Measurements from ENCODE around the gene CCDC47.
A peak's percentile ranks its signal among the peaks of the same experiment; 100 is the strongest.
"Not testable (repeated sequence)": the region's sequence is repeated elsewhere in the genome, so short reads cannot be mapped to it uniquely, and the experiment has no call there.

Gene CCDC47, protein sequence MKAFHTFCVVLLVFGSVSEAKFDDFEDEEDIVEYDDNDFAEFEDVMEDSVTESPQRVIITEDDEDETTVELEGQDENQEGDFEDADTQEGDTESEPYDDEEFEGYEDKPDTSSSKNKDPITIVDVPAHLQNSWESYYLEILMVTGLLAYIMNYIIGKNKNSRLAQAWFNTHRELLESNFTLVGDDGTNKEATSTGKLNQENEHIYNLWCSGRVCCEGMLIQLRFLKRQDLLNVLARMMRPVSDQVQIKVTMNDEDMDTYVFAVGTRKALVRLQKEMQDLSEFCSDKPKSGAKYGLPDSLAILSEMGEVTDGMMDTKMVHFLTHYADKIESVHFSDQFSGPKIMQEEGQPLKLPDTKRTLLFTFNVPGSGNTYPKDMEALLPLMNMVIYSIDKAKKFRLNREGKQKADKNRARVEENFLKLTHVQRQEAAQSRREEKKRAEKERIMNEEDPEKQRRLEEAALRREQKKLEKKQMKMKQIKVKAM

DNA sequence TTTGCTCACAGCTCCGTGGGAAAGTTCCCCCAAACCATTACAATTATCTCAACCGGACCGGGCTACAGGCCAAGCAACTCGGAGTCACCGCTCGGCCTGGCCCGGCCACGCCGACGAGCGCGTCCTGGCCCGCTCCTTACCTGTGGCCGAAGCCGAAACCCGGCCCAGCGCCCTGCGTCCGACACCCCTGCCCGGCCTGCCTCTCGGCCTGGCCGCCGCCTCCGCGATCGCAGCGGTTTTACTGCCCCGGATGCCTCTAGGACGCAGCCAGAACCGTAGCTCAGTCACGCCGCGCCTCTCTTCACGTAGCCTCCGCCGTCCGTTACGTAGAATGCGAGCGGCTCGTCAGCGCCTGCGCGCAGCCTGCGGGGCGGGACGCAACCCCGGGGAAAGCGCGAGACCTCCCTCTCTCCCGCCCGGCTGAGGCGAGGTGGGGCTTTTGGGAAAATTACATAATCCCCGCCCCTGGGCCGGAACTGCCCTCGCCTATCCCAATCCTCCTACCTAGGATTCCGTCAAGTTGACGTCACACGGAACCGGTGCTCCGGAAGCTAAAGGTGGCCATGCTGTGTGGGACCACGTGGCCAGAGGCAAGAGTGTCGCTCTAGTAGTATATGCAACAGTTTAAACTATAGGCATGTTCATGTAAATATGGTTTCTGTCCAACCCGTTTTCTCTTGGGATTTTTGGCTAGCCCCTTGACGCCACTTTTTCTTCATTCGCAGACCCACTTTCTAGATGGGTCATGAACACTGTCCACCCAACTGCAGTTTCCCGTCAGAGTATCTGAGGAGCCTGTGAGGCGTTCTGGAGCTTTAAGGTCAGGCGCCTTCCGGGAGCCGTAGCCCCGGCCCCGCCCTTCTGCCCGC lies at the start of gene CCDC47:
CCDC47 (minus strand) TSS at position 326 of the 869 bp plus-strand sequence. CDS start 7,422 bp downstream, outside the sequence.
- peak; percentile 94 to 95 for DNase-seq (ENCODE audit: low read depth in 2 of 2)

DNA sequence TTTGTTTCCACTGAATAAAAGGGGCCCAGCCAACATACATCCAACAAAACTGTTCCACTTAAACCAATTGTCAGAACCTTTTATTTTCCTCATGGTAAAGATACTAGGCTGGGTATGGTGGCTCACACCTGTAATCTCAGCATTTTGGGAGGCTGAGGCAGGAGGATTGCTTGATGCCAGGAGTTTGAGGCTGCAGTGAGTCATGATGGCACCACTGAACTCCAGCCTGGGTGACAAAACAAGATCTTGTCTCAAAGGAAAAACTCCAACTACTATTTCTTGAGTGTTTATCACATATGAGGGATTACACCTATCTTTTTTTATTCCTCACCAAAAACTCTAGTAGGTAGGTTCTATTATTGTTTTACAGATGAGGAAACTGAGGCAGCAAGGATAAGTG lies 49.1 kb upstream of the CCDC47 start:
- no peak for DNase-seq (ENCODE audit: low read depth in 2 of 2)

DNA sequence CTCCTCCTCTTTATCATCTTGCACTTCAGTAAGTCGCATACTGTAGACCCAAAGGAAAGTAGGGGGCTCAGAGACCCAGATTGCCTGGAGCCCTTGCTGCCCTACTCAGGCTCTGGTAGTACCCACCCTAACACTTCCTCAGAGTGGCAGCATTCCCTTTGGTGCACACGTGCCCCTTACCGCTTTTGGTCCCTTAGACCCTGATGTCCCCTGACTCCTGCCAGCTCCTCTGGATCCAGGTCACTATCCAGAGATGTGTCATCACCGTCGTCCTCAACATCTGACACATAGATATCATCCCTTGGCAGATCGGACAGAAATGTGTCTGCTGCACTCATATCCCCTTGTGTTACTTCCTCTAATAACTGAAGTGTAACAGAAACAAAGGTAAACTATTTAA lies 48.4 kb upstream of the CCDC47 start:
- DNase-seq (ENCODE audit: low read depth in 2 of 2), result no peak

DNA sequence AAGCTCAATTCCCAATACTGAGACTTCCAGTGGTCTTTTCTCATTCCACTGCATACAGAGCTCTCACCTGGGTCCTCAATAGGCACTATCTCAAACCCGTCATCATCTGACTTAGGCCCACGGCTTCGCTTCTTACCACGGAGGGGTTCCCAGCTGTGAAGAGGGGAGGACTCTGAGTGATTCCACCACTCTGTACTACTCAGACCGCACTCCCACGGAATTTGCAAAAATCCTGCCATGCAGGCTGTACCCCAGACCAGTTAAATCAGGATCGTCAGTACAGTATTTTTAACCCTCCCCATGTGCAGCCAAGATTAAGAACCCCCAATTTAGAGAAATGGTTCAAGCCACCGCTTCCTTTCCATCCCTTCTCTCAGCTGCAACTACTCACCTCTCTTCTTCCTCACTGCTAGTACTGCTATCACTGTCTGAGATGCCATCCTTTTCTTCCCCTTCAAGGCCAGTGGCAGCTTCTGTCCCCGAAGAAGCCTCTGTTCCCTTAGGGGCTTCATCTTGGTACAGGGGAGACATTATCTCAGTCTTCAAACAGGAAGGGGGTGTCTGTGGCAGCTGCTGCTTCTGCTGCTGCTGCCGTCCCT lies 47.7 kb upstream of the CCDC47 start:
- no peak for DNase-seq (ENCODE audit: low read depth in 2 of 2)

DNA sequence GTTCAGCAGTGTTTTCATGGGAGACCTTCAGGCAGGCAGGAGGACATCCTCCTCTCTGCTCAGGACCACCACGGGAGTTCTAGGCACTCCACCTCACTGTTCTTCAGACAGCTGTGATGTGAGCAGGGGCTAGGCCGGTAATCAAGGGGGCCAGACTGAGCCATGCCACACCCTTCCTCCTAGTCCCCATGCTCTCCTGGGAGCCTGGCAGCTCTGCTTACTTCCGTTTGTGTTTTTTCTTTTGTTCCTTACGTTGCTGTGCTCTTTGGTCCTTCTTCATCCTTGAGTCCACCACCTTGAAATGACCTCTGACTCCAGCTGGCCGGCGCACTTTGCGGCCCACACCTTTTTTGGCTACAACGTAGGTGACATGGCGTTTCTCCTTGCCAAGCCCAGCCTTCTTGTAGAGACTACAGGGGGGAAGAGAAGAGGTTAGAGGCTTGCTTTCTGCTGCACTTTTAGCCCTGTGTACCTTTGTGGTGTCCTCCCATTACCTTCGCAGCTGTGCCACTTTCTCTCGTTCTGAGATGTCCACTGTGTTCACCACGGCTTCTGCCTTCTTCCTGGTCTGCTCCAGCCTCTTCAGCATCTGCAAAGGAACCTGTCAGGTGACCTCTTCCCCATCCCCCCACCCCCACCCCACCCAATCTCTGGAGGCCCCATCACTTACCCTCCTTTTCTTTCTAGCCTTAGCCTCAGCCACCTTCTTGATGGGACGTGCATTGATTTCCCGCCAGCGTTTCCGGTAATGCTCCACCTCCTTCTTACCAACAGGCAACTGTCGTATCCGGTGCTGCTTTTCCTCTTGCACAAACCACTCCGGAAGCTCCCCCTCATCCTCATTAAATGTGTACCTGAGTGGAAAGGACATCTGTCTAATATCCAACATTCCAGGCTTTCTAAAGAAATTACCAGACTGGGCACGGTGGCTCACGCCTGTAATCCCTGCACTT lies 46.5 kb upstream of the CCDC47 start:
- DNase-seq (ENCODE audit: low read depth in 2 of 2), result no peak

DNA sequence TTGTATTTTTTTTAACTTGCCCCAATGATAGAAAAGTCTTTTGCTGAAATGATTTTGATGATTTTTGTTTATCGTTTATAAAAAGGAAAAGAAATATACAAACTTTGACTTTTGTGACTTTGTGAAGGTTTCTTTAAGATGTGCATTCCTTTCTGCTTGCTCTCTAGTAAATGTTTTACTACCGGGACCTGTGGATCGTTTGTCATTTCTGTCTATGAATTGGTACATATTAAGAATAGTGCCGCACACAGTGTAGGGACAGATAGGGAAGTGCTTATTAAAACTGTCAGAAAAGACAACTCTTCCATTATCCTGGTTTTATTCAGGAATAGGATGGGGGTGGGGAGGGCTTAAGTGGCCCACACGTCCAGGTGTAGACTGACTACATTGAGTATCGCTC lies 45.7 kb upstream of the CCDC47 start:
- DNase-seq (ENCODE audit: low read depth in 2 of 2), result no peak

DNA sequence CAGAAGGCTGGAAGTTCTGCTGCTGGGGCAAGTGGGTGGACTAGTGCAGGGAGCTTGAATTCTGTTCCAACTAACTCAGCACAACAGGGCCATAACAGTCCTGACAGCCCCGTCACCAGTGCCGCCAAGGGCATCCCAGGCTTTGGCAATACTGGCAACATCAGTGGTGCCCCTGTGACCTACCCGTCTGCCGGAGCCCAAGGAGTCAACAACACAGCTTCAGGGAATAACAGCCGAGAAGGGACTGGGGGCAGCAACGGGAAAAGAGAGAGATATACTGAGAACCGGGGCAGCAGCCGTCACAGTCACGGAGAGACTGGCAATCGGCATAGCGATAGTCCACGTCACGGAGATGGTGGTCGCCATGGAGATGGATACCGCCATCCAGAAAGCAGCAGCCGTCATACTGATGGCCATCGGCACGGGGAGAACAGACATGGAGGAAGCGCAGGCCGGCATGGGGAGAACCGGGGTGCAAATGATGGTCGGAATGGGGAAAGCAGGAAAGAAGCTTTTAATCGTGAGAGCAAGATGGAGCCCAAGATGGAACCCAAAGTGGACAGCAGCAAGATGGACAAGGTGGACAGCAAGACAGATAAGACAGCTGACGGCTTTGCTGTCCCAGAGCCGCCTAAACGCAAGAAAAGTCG lies 44.5 kb upstream of the CCDC47 start:
- DNase-seq (ENCODE audit: low read depth in 2 of 2), result no peak

DNA sequence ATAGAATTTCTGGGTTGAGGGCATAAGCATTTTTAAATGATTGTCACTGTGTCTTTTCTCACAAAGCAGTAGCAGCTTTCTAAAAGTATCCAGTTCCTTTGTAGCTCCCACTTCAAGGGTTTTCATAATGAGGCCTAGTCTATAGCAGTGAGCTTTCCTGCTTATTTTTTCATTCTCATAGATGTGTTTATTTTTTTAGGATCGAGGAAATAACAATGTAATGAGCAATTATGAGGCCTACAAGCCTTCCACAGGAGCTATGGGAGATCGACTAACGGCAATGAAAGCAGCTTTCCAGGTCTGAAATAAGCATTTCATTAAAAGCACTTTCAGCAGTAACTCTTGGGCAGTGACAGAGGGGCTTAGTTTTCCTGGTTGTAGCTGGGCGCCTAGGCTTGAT lies 43.3 kb upstream of the CCDC47 start:
- DNase-seq (ENCODE audit: low read depth in 2 of 2), result no peak

DNA sequence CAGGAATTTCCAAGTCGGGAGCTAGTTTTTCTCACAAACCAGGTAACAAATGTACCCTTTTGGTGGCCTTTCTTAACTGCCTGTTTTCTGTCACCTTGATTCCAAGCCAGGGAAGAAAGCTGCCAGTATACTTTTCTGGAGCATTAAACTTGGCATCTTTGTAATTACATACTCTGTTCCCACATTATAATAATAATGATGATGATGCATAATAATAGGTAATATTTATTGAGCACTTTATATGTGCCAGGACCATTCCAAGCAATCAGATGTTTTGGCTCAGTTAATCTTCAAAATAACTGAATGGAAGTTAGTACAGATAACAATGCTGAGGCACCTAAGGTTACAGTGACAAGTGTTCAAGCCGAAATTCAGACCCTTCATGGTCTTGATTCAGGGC lies 42.7 kb upstream of the CCDC47 start:
- no peak for DNase-seq (ENCODE audit: low read depth in 2 of 2)

DNA sequence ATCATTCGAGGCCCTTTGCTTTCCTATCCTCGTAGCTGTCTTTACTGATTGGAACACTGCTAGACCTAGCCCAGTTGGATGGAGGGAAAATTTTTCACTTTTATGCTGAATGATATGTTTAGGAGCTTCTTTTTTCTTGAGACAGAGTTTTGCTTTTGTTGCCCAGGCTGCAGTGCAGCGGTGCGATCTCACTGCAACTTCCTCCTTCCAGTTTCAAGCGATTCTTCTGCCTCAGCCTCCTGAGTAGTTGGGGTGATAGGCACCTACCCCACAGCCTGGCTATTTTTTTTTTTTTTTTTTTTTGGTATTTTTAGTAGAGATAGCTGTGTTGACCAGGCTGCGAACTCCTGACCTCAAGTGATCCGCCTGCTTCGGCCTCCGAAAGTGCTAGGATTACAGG lies 36.6 kb upstream of the CCDC47 start:
- no peak for DNase-seq (ENCODE audit: low read depth in 2 of 2)

DNA sequence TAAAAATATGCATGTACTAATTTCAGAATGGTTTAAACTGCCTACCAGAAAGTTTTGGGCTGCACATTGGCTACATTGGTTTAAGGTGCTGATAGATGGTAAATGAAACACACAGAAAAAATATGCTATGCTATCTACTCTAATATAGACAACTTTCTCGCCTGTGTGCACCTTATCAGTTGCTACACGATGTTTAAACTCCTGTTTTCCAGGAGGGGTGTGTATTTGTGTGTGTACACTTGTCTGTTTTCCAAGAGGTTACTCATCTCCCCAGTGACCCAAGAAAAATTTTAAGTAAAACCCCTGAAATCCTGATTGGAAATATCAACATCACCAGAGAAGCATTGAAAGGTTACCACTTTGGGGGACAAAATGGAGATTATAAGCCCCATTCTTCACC lies 32.2 kb upstream of the CCDC47 start:
- no peak for DNase-seq (ENCODE audit: low read depth in 2 of 2)

DNA sequence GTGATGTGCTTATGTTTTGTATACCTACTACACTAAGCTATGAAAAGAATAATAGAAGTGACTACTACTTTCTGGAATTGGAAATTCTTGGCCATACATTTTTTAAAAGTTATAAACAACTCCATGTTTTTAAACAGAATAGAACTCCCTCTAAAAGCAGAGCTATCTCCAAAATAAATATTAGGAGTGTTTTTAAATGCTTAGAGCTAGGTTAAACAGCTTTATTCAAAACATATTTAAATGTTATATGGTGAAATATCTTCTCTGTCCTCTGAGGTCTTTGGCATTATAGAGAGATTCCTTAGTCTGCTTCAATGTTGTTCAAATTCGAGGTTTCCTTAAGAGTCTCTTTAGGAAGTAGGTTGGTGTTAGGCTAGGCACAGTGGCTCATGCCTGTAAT lies 30.9 kb upstream of the CCDC47 start:
- no peak for DNase-seq (ENCODE audit: low read depth in 2 of 2)

DNA sequence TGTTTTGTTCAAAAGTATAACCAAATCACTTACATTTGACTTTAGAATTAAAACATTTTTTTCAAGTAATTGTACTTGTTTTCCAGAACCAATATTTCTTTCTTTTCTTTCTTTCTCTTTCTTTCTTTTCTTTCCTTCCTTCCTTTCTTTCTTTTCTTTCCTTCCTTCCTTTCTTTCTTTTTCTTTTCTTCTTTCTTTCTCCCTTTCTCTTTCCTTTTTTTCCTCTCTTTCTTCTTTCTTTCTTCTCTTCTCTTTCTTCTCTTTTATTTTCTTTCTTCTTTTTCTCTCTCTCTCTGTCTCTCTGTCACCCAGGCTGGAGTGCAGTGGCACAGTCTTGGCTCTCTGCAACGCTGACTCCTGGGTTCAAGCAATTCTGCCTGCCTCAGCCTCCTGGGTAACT lies 27.4 kb upstream of the CCDC47 start:
- no peak for DNase-seq (ENCODE audit: low read depth in 2 of 2)

DNA sequence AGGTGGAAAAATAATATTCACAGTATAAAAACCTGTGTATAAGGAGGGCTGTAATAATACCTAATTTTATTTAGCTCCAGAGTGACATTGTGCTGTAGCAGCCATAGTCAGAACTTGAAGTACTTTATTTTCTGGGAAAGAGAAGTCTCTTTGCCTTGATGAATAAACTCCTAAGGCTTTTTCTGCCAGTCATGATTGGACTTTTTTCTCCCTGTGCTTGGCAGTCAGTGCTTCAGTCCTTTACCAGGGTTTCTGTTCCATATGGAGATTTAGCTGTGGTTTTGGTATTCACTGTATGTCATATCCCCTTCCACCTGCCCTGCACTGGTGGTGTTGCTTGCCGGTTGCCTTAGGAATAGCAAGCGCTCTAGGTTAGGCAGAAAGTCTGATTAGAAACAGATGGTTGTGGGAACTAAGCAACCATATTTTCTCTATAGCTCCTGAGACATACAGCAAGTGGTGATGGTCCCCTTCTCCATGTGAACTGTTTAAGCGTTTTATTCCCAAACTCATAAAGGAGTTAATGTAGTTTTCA lies 25.2 kb upstream of the CCDC47 start:
- DNase-seq (ENCODE audit: low read depth in 2 of 2), result no peak

DNA sequence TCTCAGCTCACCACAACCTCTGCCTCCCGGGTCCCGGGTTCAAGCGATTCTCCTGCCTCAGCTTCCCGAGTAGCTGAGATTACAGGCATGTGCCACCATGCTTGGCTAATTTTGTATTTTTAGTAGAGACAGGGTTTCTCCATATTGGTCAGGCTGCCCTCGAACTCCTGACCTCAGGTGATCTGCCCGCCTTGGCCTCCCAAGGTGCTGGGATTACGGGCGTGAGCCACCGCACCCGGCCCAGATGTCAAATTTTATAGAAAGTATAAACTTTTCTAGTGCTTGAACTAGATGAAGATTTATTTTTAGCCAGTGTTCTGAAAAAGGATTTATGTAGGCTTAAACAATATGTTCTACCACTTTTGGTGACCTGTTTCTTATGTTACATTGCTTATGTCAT lies 23.0 kb upstream of the CCDC47 start:
- not testable (repeated sequence) for DNase-seq (ENCODE audit: low read depth in 2 of 2)

DNA sequence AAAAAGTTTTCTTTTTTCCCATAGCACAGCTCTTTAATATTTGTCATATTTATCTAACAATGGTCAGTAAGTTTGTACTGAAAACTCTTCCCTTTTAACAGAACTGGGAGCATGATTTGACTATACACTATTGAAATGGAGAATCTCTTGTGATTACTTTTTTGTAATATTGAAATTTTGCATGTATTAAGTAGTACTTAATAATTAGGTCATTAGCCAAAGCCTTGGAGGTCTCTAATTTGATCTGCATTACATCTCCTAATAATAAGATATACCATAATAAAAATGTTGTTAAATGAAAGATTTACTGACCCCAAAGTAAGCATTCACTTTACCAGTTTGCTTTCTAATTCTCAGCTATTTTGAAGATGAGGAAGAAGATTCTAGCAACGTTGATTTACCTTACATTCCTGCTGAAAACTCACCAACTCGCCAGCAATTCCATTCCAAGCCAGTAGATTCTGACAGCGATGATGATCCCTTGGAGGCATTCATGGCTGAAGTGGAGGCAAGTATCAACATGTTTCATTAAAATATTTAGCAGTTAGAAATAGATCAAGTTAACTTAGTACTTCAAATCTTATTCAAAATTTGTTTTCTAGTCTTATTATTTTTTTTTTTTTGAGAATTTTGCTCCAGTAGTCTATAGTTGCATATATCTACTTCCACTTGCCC lies 18.8 kb upstream of the CCDC47 start:
- DNase-seq (ENCODE audit: low read depth in 2 of 2), result no peak

DNA sequence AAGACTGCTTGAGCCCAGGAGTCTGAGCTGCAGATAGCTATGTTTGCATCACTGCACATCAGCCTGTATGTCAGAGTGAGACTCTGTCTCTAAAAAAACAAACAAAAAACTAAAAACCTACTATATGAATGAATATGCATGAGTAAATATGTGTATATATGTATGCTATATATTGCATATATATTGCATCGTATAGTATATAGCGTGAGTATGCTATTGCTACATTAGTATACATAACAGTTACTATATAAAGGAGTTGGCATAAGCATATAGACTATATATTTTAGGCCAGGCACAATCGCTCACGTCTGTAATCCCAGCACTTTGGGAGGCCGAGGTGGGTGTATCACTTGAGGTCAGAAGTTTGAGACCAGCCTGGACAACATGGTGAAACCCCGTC lies 16.7 kb upstream of the CCDC47 start:
- no peak for DNase-seq (ENCODE audit: low read depth in 2 of 2)

DNA sequence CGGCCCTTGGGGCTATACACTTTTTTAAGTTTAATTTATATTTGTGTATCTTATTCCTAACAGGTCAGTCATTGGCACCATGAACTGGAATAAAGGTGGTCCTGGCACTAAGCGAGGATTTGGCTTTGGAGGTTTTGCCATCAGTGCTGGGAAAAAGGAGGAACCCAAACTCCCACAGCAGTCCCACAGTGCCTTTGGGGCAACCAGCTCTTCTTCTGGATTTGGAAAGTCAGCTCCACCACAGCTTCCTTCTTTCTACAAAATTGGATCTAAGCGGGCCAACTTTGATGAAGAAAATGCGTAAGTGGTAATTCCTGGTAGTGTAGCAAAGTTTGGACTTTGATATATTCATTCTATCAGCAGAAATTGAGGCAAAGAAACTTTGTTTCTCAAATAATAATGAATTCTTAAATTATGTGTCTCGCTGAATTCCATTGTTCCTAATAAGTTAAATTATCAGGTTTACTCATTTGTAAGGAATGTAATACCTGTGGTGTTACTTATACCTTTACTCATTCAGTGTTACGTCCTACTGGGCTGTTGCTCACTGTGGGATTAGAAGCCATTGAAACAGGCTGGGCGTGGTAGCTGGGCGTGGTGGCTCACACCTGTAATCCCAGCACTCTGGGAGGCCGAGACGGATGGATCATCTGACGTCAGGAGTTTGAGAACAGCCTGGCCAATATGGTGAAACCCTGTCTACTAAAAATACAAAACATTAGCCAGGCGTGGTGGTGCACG lies 13.7 kb upstream of the CCDC47 start:
- no peak for DNase-seq (ENCODE audit: low read depth in 2 of 2)

DNA sequence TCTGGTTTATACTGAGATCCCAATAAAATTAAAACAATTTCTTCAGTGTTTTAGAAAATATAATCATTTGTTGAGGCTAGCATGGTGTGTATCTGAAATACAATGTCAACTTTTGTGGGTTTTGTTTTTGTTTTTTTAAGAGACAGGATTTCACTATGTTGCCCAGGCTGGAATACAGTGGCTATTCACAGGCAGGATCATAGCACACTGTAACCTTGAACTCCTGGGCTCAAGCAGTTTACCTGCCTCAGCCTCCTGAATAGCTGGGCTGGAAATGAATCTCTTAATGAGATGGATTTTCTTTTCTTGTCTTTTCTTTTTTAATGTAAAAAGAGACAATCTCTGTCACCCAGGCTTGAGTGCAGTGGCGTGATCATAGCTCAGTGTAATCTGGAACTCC lies 12.7 kb upstream of the CCDC47 start:
- DNase-seq (ENCODE audit: low read depth in 2 of 2), result no peak
